Testis (tissue), 3 donors: ENCODE results near the gene EYA2. TPM values are rescaled to one million over a fixed set of nuclear protein-coding genes. Genes with fewer than 3 reads are reported as not detected.

ENCODE experiments used
- DNase-seq: peaks from one replicate; pipeline ENCODE4 v3.0.0-alpha.2; 2019
- H3K27ac ChIP-seq, 2 donors: fragments of 200-600 bp; sonication (generic); one replicate each; pipeline ENCODE4 v1.5.1; 2019
- H3K27me3 ChIP-seq: fragments of 200-600 bp; sonication (generic); one replicate; pipeline ENCODE4 v1.5.1; 2019
- H3K36me3 ChIP-seq: fragments of 200-600 bp; sonication (generic); one replicate; pipeline ENCODE4 v1.5.1; 2017; ENCODE audit warnings: low read depth; ENCODE audit errors: missing control alignments
- H3K4me1 ChIP-seq: fragments of 200-600 bp; sonication (generic); one replicate; pipeline ENCODE4 v1.5.1; 2019
- H3K4me3 ChIP-seq, 2 donors: fragments of 200-600 bp; sonication (generic); one replicate each; pipeline ENCODE4 v1.5.1; 2017 to 2019
- H3K9me3 ChIP-seq: fragments of 200-600 bp; sonication (generic); one replicate; pipeline ENCODE4 v1.5.1; 2017
- CTCF ChIP-seq, 3 experiments: fragments of 450-650 bp in 2 of 3; fragments of 200-600 bp in 1 of 3; sonication (generic) in 1 of 3; IDR thresholded peaks; one replicate each; pipeline ENCODE4 v1.5.1; 2016 to 2019; ENCODE audit warnings: antibody characterized with exemption in 3 of 3, mild to moderate bottlenecking in 2 of 3, moderate library complexity in 1 of 3
- POLR2A ChIP-seq: fragments of 450-650 bp; IDR thresholded peaks from one replicate; pipeline ENCODE4 v1.6.1; 2017; ENCODE audit warnings: antibody characterized with exemption, mild to moderate bottlenecking, moderate library complexity
- WGBS, 2 donors: methylation state at CpG; one replicate each; pipeline ENCODE4 v1.1.5; 2018; 5-methylcytosine and 5-hydroxymethylcytosine counted together
- intact Hi-C: fragments of 100-400 bp; cut with DNase I; formaldehyde crosslinking; loops from one replicate; pipeline ENCODE4 v1.15.1; 2023; ENCODE audit warnings: low total_unique reads
- polyA plus RNA-seq: library from polyadenylated mRNA; stranded (reverse); fragments of 350-450 nt; fragmentation: Illumina TruSeq; extraction: RNeasy Lipid Tissue Mini Kit (QIAGEN cat#74804); gene quantifications from one replicate; pipeline ENCODE4 v1.2.3, GENCODE V29; 2014; ENCODE audit warnings: low read depth, low replicate concordance; ENCODE audit not compliant: insufficient read depth
- total RNA-seq, 2 donors: library from RNA; depleted of rRNA; stranded (reverse); fragments of >200 nt; gene quantifications; one replicate each; pipeline ENCODE4 v1.2.3, GENCODE V29; 2016

EYA2 gene
- total and polyA plus RNA-seq, 3 donors from 2014 or later, result 14.6 to 17.2 (median 16.2) TPM

GRCh38 chr20:47212606-47213207 lies 318.1 kb downstream of the EYA2 start:
- no peak overlapping the region for H3K27ac ChIP-seq
- intact Hi-C loops, result no loop called here
- H3K9me3 ChIP-seq, result no peaks in the 10 kb centered on the region
- H3K4me1 ChIP-seq, result no peaks in the 10 kb centered on the region
- H3K36me3 ChIP-seq, result no peaks in the 10 kb centered on the region
- WGBS, 2 donors, result 79 to 86% methylated on average over 9 of the region's 9 CpGs
- no peak for DNase-seq
- no peaks in the 10 kb centered on the region for H3K27me3 ChIP-seq
- TF ChIP-seq CTCF (IDR thresholded peaks at IDR 0.05) (no peak), POLR2A (no peak)
- H3K4me3 ChIP-seq, result no peak overlapping the region

- intact Hi-C loops, result no loop called here
- Histone ChIP-seq H3K9me3 (no peaks in the 10 kb centered on the region), H3K4me1 (no peaks in the 10 kb centered on the region), H3K4me3 (no peak overlapping the region), H3K27ac (no peak overlapping the region), H3K36me3 (no peaks in the 10 kb centered on the region), H3K27me3 (no peaks in the 10 kb centered on the region)
- no peak for TF ChIP-seq POLR2A
- TF ChIP-seq CTCF (IDR thresholded peaks at IDR 0.05), result no peak
- 91 to 96% methylated on average over 9 of the region's 9 CpGs for WGBS, 2 donors
- no peak for DNase-seq
Measured at GRCh38 chr20:47213966-47214365, 319.3 kb downstream of the EYA2 start.

GRCh38 chr20:47215653-47216397 lies 321.2 kb downstream of the EYA2 start:
- Histone ChIP-seq H3K27ac (no peak overlapping the region), H3K4me1 (no peaks in the 10 kb centered on the region), H3K9me3 (no peaks in the 10 kb centered on the region), H3K4me3 (no peak overlapping the region), H3K27me3 (no peaks in the 10 kb centered on the region), H3K36me3 (no peaks in the 10 kb centered on the region)
- no peak for TF ChIP-seq POLR2A
- TF ChIP-seq CTCF (IDR thresholded peaks at IDR 0.05), result no peak
- intact Hi-C loops, result no loop called here
- WGBS, 2 donors, result 80 to 91% methylated on average over 10 of the region's 10 CpGs
- no peak for DNase-seq

- Histone ChIP-seq H3K27ac (no peak overlapping the region), H3K4me3 (no peak overlapping the region), H3K4me1 (no peaks in the 10 kb centered on the region), H3K9me3 (no peaks in the 10 kb centered on the region), H3K36me3 (no peaks in the 10 kb centered on the region), H3K27me3 (no peaks in the 10 kb centered on the region)
- intact Hi-C loops, result no loop called here
- TF ChIP-seq CTCF (IDR thresholded peaks at IDR 0.05) (no peak), POLR2A (no peak)
- DNase-seq, result no peak
- 66 to 71% methylated on average over 7 of the region's 7 CpGs for WGBS, 2 donors
Measured at GRCh38 chr20:47216819-47217410, 322.3 kb downstream of the EYA2 start.
